Measurements from ENCODE around the gene FURIN.
"Not testable (repeated sequence)": the region's sequence is repeated elsewhere in the genome, so short reads cannot be mapped to it uniquely, and the experiment has no call there.

GRCh38 chr15:90874986-90875385 lies 6.6 kb downstream of the FURIN start:
- TF ChIP-seq CTCF, POLR2A (IDR thresholded peaks at IDR 0.05): not testable (repeated sequence)
